ENCODE measurements around the gene FAM83C. TPM values are rescaled to one million over a fixed set of nuclear protein-coding genes. Genes with fewer than 3 reads are reported as not detected.

Gene FAM83C
- total RNA-seq, 2 experiments from 2014 or later, result not detected

DNA sequence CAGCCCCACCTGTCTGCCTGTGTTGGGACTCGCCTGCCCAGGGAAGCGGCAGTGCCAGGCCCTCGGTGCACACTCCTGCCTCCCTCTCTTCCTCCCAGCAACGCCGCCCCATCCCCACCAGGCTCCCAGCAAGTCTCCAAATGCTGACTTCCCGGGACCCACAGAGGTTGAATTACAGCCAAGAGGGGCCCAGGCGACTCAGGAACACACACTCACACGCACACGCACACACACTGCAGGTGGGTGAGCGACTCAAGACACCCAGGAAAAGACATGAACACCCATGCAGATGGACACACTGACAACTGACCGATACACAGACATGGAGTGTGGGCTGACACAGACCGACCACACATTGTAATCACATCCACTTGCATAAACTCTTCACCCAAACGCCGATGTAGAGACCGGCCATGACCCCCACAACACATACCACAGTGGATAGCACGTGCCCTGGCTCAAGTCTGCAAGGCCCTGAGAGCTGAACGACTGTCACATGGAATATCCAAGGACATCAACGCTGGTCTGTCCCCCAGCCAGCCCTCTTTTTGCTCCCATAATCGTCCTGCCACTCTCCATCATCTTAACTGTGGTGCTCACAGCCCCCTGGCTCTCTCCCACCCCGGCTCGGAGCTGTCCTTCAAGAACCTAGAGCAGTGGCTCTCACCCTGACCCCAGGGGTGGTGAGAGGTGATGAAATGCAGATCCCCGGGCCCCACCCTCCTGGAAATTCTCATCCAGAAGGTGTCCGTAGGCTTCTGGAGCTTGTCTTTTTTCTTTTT, 470 bp upstream of the FAM83C start:
- H3K36me3 Mint-ChIP-seq, result no peaks in the 10 kb centered on the region
- H3K27me3 Mint-ChIP-seq, result peaks cover 10% of the 10 kb centered on the region
- H3K9me3 Mint-ChIP-seq (ENCODE audit: low read depth), result no peaks in the 10 kb centered on the region
- H3K4me3 Mint-ChIP-seq, result no peak overlapping the region
- ATAC-seq, result no peak
- CTCF ChIA-PET, result interaction anchor here (0.6 to 1.9 kb wide), 5 partner anchors 8 to 197 kb away, joined by 3 to 8 read pairs (median 4); partner anchors contain the start of genes EDEM2 and EIF6
- no peak for DNase-seq
- H3K4me1 Mint-ChIP-seq, result peaks cover 2% of the 10 kb centered on the region
- H3K27ac Mint-ChIP-seq, result no peak overlapping the region

DNA sequence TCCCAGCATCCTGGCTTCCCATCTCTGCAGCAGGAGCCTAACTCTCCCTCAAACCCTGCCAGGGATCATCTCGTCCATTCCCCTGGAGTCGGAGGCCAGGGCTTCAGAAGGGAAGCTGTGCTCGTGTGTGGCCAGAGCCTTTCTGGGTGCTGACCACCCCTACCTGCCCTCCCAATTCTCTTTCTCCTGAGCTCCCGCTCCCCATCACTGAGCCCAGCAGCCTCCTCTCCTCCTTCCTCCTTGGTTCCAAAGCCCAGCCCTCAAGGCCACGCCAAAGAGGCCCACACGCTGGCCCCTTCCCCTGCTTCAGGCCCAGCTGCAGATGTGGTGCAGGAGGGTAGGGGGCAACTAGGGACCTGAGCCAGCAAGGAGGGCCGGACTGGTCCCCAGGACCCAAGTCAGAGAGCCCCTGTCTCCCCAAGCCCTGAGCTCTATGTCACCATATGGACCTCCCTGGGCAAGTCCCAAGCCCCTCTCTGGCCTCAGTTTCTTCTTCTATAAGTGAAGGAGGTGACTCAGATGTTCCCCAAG, 1.3 kb downstream of the FAM83C start:
- no peak overlapping the region for H3K27ac Mint-ChIP-seq
- no peaks in the 10 kb centered on the region for H3K9me3 Mint-ChIP-seq (ENCODE audit: low read depth)
- H3K27me3 Mint-ChIP-seq, result peaks cover 10% of the 10 kb centered on the region
- CTCF ChIA-PET, result no interaction called here
- no peaks in the 10 kb centered on the region for H3K36me3 Mint-ChIP-seq
- H3K4me3 Mint-ChIP-seq, result no peak overlapping the region
- no peak for DNase-seq
- ATAC-seq, result no peak
- peaks cover 4% of the 10 kb centered on the region for H3K4me1 Mint-ChIP-seq

DNA sequence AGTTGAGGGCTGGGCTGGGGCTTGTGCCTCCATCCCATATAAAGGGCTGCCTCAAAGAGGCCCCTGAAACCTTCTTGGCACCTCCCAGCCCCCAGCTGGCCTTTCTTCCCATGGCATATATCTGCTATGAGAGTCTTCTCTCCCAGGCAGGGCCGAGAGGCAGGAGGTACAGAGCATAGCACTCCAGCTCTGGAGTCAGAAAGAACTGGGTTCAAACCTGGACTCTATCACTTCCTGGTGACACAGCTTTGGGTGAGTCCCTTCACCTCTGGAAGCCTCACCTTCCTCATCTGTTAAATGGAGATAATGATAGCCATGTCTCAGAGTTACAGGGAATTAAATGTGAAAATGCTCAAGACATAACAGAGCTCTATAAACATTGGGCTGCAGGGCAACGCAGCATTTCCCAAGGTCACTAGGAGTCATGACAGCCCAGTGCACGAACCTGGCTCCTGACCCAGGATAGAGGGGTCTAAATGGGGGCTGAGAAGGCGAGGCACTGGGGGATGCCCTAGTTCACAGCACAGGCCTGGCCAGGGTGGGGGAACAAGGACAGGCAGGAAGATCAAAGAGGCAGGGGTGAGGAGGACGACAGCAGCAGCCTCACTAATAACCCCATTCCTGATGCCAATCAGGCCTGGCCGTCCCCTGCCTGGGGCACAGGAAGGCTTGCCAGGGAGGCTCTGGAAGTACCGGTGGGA, 1.9 kb downstream of the FAM83C start:
- ATAC-seq (no peak), DNase-seq (no peak)
- Mint-ChIP-seq H3K36me3 (no peaks in the 10 kb centered on the region), H3K9me3 (ENCODE audit: low read depth) (no peaks in the 10 kb centered on the region), H3K27me3 (peaks cover 10% of the 10 kb centered on the region), H3K4me3 (no peak overlapping the region), H3K27ac (no peak overlapping the region), H3K4me1 (peaks cover 9% of the 10 kb centered on the region)
- CTCF ChIA-PET, result interaction anchor here (1.0 to 1.5 kb wide), 4 partner anchors 11 to 194 kb away, joined by 3 to 4 read pairs (median 3); no protein-coding TSS in a partner anchor

DNA sequence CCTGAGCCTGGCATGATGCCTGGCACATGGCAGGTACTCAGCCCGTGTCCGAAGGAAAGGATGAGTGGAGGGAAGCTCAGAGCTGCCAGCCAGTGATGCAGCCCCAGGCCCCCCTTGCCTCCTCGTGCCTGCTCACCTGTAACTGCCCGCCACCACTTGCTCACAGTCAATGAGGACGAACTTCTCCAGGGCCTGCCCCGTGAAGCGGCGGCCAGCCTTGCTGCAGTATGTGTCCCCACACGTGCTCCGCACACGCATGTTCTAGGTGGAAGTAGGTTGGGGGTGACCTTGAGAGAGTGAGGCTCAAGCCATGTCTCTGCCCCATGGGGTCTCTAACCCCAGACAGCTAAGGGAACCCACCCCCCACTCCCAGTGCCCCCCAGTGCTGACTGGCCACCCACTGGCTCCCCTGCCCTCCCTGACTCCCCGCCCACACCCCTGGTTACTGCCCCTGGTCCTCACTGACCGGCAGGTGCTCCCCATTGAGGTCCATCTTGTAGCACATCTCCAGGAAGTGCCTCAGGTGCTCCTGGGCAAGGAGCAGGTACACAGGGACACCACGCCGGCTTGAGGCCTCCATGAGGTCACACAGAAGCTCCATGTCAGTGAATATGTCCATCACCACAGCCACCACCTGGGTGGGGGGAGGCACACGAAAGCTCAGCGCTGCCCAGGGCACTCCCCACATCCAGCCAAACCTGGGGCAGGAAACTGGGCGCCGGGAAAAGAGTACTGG, 3.7 kb downstream of the FAM83C start:
- CTCF ChIA-PET, result interaction anchor here (1.5 to 1.7 kb wide), 2 partner anchors 15 to 192 kb away, joined by 3 to 4 read pairs; no protein-coding TSS in a partner anchor
- ATAC-seq (no peak), DNase-seq (no peak)

DNA sequence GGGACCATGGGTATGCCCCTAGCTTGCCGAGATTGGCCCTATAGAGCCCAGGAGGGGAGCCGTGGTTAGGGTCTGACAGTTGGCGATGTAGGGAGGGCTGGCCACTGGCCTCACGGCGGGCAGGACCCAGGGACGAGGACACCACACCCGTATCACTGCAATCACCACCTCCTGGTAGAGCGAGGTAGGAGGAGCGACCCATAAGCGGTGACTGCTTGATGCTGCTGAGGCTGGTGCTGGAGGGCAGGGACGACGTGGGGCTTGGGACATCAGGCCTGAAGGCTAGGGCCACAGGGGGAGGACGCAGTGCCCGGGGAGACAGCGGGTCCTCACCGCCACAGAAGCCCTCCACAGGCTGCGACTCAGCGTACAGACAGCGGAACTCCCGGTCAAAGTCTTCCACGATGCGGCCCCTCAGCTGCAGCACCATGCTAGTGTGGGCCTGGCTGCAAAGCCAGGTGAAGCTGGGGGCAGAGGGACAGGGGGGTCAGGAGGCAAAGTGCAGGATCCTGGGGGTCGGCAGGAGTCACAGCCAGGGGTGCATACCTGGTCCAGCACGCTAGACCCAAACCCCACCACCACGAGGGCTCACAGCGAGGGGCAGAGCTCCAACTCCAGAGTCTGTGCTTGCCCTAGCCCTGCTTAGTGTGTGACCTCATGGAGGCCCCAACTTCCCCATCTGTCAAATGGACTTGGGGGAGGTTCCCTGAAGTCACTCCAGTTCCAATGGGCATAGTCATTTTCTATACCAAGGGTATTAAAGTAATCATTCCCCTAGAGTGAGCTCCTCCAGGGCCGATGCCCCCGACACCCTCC, 4.5 kb downstream of the FAM83C start:
- H3K36me3 Mint-ChIP-seq, result peaks cover 4% of the 10 kb centered on the region
- peaks cover 6% of the 10 kb centered on the region for H3K27me3 Mint-ChIP-seq
- no peak overlapping the region for H3K4me3 Mint-ChIP-seq
- H3K27ac Mint-ChIP-seq, result no peak overlapping the region
- no peak for DNase-seq
- H3K4me1 Mint-ChIP-seq, result peaks cover 21% of the 10 kb centered on the region
- no peaks in the 10 kb centered on the region for H3K9me3 Mint-ChIP-seq (ENCODE audit: low read depth)
- ATAC-seq, result no peak
- CTCF ChIA-PET, result no interaction called here

More for the DNA sequence above, 3.7 kb downstream of the FAM83C start:
- Mint-ChIP-seq H3K27ac (no peak overlapping the region), H3K4me1 (peaks cover 17% of the 10 kb centered on the region), H3K9me3 (ENCODE audit: low read depth) (no peaks in the 10 kb centered on the region), H3K36me3 (no peaks in the 10 kb centered on the region), H3K4me3 (no peak overlapping the region), H3K27me3 (peaks cover 8% of the 10 kb centered on the region)

DNA sequence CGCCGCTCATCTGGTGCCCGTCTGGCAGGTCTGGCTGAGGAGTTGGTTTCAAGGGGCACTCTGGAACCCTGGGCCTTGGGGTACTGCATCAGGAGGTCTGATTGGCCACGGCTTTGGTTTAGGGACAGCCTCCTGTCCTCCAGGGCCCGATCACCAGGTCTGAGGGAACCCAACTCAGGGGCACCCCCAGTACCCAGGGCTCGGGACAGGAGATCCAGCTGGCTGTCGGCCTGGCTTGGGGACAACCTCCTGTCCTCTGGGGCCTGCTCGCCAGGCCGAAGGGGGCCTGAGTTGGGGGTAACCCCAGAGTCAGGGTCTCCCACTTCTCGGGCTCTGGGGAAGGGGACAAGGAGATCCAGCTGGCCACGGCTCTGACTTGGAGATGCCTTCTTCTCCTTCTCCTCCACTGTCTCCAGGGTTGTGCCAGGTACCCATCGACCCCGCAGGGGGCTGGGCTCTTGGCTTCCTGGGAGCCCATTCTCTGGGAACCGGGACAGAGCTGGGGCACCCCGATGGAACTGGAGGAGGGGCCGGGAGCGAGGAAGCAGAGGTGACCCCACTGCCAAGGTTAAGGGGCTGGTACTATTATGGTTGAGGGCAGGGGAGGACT, 5.2 kb downstream of the FAM83C start:
- CTCF ChIA-PET, result interaction anchor here (1.4 kb wide), 1 partner anchor 17 kb away, joined by 4 read pairs; no protein-coding TSS in a partner anchor
- H3K4me1 Mint-ChIP-seq, result peaks cover 27% of the 10 kb centered on the region
- no peak overlapping the region for H3K27ac Mint-ChIP-seq
- DNase-seq (no peak), ATAC-seq (no peak)
- no peaks in the 10 kb centered on the region for H3K9me3 Mint-ChIP-seq (ENCODE audit: low read depth)
- peaks cover 8% of the 10 kb centered on the region for H3K36me3 Mint-ChIP-seq
- no peak overlapping the region for H3K4me3 Mint-ChIP-seq
- H3K27me3 Mint-ChIP-seq, result peaks cover 3% of the 10 kb centered on the region

DNA sequence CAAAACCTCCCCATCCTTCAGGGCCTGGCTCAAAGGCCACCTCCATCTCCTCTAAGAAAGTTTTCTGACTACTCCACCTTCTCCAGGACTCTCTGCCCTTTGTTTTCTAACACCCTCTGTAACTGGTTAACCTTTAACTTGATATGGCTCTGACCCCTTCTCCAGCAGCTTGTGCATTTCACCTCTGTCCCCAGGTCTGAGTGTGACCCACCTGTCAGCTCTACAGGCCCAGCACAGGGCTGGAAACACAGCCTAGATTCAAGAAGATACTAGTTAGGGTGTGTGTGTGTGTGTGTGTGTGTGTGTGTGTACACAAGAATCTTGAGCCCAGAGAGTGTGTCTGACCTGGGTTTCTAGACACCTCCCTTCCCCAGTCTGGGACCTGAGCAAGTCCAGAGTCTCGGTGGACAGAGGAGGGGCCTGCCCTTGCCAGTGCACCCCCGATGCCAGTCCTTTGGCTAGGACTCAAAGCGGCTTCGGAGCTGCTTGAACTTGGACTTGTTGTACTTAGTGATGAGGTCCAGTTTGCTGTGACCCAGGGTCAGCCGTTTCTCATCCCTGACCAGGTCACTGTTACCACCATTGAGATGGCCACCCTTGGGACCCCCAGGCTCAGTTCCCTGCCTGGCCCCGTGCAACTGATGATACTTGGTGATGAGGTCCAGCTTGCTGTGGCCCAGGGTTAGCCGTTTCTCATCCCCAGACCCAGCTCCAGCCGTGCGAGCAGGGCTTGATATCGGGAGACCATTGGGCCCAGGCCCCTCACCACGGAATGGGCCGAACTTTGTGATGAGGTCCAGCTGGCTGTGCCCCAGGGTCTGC, 5.9 kb downstream of the FAM83C start:
- ATAC-seq, result no peak
- CTCF ChIA-PET, result interaction anchor here (1.4 kb wide), 1 partner anchor 18 kb away, joined by 4 read pairs; no protein-coding TSS in a partner anchor
- peak overlapping the region; percentile 84 for H3K4me3 Mint-ChIP-seq

DNA sequence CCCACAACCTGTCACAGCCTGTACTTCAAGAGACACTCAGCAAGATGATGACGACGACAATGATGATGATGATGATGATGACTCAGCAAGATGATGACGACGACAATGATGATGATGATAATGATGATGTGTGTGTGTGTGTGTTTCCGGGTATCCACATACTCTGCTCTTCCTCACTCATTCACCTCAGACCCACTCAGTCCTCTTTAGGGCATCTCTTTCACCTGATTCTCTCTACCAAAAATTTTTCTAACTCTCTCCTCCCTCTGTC, 6.5 kb downstream of the FAM83C start:
- peak overlapping the region; percentile 84 for H3K4me3 Mint-ChIP-seq
- ATAC-seq (no peak), DNase-seq (no peak)
- H3K4me1 Mint-ChIP-seq, result peaks cover 30% of the 10 kb centered on the region
- CTCF ChIA-PET, result interaction anchor here (1.4 kb wide), 1 partner anchor 18 kb away, joined by 4 read pairs; no protein-coding TSS in a partner anchor
- H3K27me3 Mint-ChIP-seq, result no peaks in the 10 kb centered on the region
- no peaks in the 10 kb centered on the region for H3K9me3 Mint-ChIP-seq (ENCODE audit: low read depth)
- peaks cover 13% of the 10 kb centered on the region for H3K36me3 Mint-ChIP-seq
- peak overlapping the region; percentile 64 for H3K27ac Mint-ChIP-seq

More for the DNA sequence above, 5.9 kb downstream of the FAM83C start:
- DNase-seq, result no peak
- H3K27ac Mint-ChIP-seq, result peak overlapping the region; percentile 64
- H3K4me1 Mint-ChIP-seq, result peaks cover 30% of the 10 kb centered on the region
- H3K36me3 Mint-ChIP-seq, result peaks cover 13% of the 10 kb centered on the region
- peaks cover 3% of the 10 kb centered on the region for H3K27me3 Mint-ChIP-seq
- no peaks in the 10 kb centered on the region for H3K9me3 Mint-ChIP-seq (ENCODE audit: low read depth)

DNA sequence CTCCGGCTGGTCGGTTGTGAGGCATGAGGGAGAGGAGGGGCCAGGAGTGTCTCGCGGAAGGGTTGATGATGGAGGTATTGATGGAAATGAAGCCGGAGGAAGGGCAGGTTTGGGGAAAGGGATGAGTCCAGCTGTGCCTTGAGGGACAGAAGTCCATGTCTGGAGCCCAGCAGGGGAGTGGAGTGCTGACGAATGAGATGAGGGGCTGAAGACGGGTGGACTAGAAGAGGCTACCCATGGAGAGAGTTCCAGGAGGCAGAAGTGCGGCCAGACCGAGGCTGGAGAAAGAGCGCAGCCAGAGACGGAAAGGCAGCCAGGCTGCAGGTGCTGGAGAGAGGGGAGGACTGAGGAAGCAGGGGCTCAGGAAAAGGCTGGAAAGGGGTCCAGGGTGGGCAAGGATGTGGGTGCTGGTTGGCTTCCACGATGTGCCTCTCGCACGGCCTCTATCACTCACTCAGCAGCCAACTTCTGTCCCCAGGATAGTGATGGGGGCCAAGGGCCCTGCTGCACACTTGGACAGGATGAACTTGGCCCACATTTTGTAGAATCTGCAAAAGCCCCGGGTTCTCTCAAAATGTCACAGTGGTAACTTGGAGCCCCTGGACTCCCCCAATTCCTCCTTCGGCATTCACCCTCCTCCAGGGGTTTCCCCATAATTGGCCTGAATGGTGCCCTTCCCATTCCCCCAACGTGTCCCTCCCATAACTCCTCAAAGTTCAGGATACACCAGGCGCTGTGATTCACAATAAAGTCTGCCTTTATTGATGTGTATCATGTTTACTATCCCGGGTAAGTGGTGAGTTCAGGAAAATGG, 7.0 kb downstream of the FAM83C start:
- Mint-ChIP-seq H3K9me3 (ENCODE audit: low read depth) (no peaks in the 10 kb centered on the region), H3K27ac (peak overlapping the region; percentile 90), H3K27me3 (no peaks in the 10 kb centered on the region), H3K36me3 (peaks cover 17% of the 10 kb centered on the region), H3K4me3 (peak overlapping the region; percentile 84), H3K4me1 (peaks cover 30% of the 10 kb centered on the region)
- ATAC-seq (no peak), DNase-seq (no peak)
- CTCF ChIA-PET, result interaction anchor here (0.9 to 3.2 kb wide), 12 partner anchors 8 to 411 kb away, joined by 3 to 22 read pairs (median 4); no protein-coding TSS in a partner anchor

DNA sequence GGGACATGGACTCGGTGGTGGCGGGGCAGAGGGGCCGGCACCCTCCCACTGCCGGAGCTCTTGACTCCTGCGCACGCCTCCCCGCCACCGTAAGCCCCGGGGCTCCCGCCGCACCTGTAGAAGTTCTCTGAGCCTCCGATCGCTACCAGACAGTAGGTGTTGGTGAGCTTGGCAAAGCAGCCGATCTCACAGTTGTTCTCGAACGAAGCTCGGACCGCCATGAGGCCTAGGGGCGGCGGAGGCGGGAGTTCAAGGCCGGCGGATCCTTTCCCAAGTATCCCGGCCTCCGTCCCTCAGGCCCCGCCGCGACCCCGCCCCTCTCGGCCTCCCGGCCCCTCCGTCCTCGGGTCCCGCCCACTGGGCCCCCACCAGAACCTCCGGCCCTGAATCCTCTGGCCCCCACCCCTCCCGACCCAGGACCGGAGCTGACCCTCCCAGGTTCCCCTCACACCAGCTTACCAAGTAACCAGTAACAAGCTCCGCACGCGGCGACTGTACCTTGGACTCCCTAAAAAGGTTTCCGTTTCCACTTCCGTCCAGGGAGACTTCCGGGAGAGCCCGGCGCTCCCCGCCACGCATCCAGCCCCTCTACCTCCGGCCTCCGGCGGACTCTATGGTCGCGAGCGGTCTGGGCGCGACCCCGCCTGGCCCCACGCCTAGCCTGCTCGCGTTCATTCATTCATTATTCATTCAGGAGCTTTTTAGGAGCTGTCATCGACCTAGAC, 7.8 kb downstream of the FAM83C start, which contains the start of gene EIF6:
EIF6 (minus strand) TSS at position 506 of the 725 bp plus-strand sequence; CDS start at position 221, 285 bp downstream.
- H3K27ac Mint-ChIP-seq, result peak within 1 kb of the TSS; percentile 90
- peaks cover 30% of the 10 kb centered on the region for H3K4me1 Mint-ChIP-seq
- DNase-seq (peak; percentile 87), ATAC-seq (peak; percentile 89)
- no peaks in the 10 kb centered on the region for H3K27me3 Mint-ChIP-seq
- CTCF ChIA-PET, result interaction anchor here (0.9 to 3.2 kb wide), 13 partner anchors 9 to 411 kb away, joined by 3 to 22 read pairs (median 4); no protein-coding TSS in a partner anchor
- H3K36me3 Mint-ChIP-seq, result peaks cover 23% of the 10 kb centered on the region
- no peaks in the 10 kb centered on the region for H3K9me3 Mint-ChIP-seq (ENCODE audit: low read depth)
- H3K4me3 Mint-ChIP-seq, result peak within 1 kb of the TSS; percentile 84
